OCI-LY1 (cell line): ENCODE results near the gene PDZD7.

ENCODE experiments used
- EZH2 ChIP-seq: fragments of 200-600 bp; sonication (generic), shearing (Covaris generic); IDR thresholded peaks from 2 replicates; pipeline ENCODE4 v1.8.0; 2017; ENCODE audit warnings: borderline replicate concordance, mixed run types, mild to moderate bottlenecking, antibody characterized with exemption, low read length, moderate library complexity, mixed read lengths
- TF ChIP-seq, protein P1 (sequence below): fragments of 200-600 bp; sonication (generic), shearing (Covaris generic); IDR thresholded peaks from 2 replicates; pipeline ENCODE4 v1.5.1; 2017; ENCODE audit warnings: mild to moderate bottlenecking, antibody characterized with exemption, low read length, moderate library complexity, mixed read lengths

DNA sequence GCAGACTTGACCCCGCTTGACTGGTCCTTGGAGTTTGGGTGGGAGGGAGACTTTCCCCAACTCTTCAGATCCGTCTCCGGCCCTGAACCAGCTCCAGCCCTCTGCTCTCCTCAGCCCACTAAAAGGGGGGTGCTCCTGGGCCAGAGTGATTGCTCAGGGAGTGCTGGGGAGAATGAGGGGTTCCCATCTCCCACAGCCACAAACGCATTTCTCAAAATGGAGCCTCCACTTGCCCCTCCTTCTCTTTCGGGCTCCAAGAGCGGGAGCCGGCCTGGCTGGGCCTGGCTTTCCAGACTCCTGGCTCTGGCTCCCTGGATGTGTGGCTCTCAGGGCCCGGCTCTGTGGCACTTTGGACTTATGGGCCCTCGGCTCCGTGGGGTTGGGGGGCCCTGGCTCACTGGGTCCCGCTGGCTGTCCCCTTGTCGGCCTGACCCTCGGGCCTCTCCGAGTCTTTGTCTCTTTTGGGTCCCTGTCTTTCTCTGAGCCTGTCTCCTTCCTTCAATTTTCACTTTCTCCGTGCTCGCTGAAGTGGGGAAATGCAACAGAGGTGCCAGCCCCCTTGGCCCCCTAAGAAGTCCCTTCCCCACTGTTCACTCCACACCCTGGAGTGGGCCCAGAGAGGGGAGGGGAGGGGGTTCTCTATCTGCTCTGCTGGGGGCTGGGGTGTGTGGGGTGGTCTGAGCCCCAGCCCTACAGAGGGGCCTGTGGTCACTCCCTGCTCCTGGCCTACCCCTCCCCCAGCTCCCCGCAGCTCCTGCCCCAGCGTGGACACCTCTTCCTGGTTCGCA, 30.6 kb downstream of the PDZD7 start:
- TF ChIP-seq, protein P1, sequence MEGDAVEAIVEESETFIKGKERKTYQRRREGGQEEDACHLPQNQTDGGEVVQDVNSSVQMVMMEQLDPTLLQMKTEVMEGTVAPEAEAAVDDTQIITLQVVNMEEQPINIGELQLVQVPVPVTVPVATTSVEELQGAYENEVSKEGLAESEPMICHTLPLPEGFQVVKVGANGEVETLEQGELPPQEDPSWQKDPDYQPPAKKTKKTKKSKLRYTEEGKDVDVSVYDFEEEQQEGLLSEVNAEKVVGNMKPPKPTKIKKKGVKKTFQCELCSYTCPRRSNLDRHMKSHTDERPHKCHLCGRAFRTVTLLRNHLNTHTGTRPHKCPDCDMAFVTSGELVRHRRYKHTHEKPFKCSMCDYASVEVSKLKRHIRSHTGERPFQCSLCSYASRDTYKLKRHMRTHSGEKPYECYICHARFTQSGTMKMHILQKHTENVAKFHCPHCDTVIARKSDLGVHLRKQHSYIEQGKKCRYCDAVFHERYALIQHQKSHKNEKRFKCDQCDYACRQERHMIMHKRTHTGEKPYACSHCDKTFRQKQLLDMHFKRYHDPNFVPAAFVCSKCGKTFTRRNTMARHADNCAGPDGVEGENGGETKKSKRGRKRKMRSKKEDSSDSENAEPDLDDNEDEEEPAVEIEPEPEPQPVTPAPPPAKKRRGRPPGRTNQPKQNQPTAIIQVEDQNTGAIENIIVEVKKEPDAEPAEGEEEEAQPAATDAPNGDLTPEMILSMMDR, result no peak
- no peak for TF ChIP-seq EZH2
